HFF-Myc (cell line): ENCODE data around the gene CCDC74A.
A peak's percentile ranks its signal among the peaks of the same experiment; 100 is the strongest.
"Not testable (repeated sequence)": the region's sequence is repeated elsewhere in the genome, so short reads cannot be mapped to it uniquely, and the experiment has no call there.

ENCODE experiments used
- DNase-seq: peaks from one replicate; pipeline ENCODE4 v3.0.0-alpha.2; 2011; ENCODE audit warnings: low read depth; ENCODE audit errors: extremely low read depth
- H3K4me3 ChIP-seq: replicated peaks from 2 replicates; pipeline ENCODE4 v1.5.1; 2011; ENCODE audit warnings: low read depth, mild to moderate bottlenecking, control low read depth, low read length
- TF ChIP-seq, protein P1 (sequence below): IDR thresholded peaks from 2 replicates; pipeline ENCODE4 v1.5.1; 2012; ENCODE audit warnings: mild to moderate bottlenecking, low read depth, low read length, control low read depth; ENCODE audit errors: missing control alignments

The CCDC74A gene

DNA sequence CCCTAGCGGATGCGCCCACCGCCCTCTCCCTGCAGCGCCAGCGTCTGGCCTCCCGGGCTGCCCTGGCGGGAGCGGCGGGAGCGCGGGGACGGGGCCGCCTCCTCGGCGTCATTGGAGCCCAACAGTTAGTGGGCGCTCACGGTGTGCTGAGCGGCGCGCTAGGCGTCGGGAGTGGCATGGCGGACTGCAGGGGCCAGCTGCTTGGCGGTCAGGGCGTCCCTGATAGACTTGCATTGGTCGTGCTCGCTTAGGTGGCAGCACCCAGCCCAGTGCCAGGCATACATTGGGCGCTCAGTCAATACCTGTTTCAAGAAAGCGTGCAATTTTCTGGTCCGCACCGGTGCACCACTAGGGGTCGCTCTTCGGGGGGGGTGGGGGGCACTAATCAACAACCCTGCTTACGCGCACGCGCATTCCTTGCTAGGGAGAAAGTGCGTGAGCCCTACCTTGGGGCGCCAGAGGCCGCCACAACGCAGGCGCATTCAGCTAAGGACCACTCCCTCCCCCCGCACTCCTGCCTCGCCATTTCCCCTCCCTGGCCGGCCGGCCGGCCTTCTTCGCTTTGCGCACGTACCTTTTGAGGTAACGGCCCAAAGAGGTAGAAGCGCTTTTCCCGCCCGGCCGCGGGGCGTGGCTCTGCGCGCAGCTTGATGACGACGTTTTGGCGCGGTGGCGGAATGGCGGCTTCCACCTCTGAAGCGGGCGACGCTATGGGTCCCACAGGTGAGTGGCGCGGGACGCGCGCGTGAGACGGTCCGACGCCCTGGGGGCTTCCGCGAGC lies 35.1 kb upstream of the CCDC74A start:
- H3K4me3 ChIP-seq, result peak overlapping the region; percentile 96
- TF ChIP-seq, protein P1, sequence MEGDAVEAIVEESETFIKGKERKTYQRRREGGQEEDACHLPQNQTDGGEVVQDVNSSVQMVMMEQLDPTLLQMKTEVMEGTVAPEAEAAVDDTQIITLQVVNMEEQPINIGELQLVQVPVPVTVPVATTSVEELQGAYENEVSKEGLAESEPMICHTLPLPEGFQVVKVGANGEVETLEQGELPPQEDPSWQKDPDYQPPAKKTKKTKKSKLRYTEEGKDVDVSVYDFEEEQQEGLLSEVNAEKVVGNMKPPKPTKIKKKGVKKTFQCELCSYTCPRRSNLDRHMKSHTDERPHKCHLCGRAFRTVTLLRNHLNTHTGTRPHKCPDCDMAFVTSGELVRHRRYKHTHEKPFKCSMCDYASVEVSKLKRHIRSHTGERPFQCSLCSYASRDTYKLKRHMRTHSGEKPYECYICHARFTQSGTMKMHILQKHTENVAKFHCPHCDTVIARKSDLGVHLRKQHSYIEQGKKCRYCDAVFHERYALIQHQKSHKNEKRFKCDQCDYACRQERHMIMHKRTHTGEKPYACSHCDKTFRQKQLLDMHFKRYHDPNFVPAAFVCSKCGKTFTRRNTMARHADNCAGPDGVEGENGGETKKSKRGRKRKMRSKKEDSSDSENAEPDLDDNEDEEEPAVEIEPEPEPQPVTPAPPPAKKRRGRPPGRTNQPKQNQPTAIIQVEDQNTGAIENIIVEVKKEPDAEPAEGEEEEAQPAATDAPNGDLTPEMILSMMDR, result peak; percentile 84
- DNase-seq, result peak; percentile 67

DNA sequence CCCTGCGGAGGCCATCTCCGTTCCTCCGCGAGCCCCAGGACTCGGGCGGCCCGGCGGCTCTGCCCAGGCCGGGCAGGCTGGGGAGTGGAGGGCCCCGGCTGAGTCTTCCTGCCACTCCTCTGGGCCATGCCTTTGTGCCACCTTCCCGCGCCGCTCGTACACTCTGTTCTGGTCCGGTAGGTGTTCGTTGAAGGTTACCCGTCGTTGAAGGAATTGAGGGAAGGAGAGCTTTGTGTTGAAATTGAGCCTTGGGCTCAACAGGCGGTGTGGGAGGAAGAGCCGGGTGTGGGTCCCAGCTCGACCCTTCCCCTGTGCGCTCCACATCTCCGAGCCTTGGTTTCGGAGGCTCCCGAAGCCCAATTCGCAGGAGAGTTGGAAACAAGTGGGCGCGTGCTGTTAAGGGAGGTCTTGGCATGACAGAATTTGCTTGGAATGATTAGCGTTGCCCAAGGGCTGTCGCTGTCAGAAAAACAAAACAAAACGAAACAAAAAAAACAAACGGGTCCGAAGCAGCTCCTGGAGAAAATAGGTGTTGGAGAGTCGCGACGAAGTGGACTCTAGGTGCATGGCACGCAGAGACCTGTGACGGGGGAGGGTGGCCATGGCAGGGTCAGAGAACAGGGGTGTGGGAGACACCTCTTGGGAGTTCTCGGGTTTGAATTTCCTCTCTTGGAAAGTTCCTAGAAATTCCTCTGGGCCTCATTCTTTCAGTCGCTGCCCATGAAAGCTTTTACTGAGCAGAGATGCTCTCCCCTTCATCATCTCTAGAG lies 34.3 kb upstream of the CCDC74A start:
- H3K4me3 ChIP-seq, result peak overlapping the region; percentile 96
- DNase-seq, result no peak
- TF ChIP-seq, protein P1, result no peak

DNA sequence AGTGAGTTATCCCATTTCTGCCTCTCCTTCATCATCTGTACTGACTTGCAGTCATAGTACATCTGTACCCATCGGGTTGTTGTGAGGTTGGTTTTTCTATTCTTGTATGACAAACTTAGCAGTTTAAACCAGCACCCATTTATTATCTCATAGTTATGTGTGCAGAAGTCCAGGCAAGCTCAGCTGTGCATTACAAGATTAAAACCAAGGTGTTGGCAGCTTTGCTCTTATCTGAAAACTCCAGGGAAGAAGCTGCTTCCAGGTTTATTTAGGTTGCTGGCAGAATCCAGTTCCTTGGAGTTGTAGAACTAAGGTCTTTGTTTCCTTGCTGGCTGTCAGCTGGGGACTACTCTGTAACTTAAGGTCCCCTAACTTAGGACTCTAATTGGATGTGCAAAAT lies 32.2 kb upstream of the CCDC74A start:
- not testable (repeated sequence) for DNase-seq

DNA sequence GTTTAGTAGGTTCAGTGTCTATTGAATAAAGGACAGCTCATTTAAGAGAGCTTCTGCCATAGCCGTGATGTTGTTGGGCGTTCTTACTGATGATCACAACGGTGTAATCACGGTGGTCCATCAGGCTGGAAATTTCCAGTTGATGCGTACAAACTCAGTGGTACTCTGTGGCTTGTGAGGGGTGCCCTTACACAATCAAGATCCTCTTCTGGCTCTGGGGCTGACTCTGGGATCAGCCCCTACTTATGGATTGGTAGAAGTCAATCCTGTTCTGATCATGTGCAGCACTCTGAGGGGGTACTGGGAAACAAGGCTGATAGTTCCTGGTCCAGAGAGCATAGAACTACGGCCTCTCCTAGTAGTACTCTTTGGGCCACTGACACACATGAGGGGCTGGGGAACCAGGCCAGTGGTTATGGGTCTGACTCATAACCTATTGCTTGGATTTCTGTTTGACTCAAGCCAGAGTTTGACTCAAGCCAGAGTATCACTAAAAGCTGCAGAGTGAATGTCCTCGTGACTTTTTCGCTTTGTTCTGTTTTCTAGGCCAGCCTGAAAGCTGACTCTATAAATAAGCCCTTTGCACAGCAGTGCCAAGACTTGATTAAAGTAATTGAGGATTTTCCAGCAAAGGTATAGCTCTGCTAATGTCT lies 29.2 kb upstream of the CCDC74A start:
- H3K4me3 ChIP-seq, DNase-seq: not testable (repeated sequence)

More for the DNA sequence above, 32.2 kb upstream of the CCDC74A start:
- not testable (repeated sequence) for H3K4me3 ChIP-seq

DNA sequence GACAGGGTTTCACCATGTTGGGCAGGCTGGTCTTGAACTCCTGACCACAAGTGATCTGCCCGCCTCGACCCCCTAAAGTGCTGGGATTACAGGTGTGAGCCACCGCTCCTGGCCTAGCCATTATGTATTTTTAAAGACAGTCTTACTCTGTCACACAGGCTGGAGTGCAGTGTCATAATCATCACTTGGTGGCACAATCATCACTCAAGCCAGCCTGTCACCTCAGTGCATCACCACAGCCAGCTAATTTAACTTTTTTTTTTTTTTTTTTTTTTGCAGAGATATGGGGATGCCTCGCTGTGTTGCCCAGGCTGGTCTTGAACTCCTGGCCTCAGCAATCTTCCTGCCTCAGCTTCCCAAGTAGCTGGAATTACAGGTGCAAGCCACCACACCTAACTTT lies 24.1 kb upstream of the CCDC74A start:
- not testable (repeated sequence) for H3K4me3 ChIP-seq, DNase-seq

DNA sequence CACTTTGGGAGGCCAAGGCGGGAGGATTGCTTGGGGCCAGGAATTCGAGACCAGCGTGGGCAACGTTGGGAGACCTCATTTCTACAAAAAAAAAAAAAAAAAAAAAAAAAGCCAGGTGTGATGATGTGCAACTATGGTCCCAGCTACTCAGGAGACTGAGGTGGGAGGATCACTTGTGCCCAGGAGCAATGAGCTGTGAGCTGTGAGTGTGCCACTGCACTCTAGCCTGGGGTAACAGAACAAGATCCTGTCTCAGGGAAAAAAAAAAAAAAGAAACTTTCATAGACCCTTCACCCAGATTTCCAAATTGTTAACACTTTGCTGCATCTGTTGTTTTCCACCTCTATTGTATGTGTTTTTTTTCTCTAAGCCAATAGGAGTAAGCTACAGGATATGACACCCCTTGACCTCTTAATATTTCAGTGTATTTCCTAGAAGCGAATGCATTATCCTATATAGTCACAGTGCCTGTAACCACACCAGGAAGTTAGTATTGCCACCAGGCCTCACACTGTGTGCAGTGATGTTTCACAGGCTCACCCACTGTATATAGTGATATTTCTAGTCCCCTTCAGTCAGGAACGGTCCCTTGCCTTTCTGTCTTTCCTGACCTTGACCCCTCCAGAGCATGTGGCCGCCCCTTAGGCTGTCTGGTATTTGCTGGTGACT lies 23.5 kb upstream of the CCDC74A start:
- not testable (repeated sequence) for H3K4me3 ChIP-seq, DNase-seq

DNA sequence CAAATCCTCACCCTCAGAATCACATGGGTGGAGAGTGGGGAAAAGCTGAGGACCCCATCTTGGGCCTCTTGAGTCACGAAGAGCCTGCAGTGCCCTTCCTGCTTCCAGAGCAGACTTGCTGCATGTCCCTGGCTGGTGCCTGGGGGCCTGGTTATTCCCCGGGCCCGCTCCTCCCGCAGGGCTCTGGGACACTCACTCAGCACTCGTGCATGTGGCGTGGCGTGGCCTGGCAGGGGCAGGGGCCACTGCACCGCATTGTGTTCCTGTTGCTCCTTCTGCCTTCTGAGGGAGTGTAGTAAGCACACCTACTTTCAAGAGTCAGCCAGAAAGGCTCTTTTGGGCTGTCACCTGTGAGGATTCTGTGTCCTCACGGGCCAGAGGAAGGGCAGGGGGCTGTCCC lies 18.1 kb upstream of the CCDC74A start:
- TF ChIP-seq, protein P1, result no peak
- H3K4me3 ChIP-seq, result no peak overlapping the region
- DNase-seq, result no peak

DNA sequence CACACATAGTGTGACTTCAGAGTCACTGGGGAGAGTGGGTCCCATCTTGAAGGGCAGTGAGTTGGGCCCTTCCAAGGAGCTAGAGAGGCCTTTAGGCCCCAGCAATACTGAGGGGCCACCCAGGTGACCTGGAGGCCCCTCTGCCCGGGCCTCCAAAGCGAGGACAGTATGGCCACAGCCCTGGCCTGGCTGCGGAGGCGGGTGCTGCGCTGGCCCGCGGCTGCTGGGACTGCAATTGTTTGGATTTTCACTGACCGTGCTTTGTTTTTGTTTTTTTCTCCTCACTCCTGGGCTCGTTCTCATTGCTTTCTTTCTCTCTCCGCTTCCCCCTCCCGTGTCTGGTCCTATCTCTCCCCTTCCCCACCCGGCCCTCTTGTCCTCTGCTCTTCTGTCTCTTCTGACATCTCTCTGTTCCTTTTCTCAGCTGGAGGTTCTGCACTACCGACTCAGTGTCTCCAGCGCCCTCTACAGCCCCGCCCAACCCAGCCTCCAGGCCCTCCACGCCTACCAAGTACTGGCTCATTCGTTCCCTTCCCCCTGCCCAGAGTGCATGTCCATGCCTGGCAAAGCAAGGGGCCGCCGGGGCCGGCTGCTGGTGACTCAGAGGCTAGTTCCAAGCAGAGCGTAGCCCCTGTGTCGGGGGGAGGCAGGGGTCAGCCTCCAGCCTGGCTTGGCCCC lies 16.3 kb upstream of the CCDC74A start:
- not testable (repeated sequence) for H3K4me3 ChIP-seq, DNase-seq

DNA sequence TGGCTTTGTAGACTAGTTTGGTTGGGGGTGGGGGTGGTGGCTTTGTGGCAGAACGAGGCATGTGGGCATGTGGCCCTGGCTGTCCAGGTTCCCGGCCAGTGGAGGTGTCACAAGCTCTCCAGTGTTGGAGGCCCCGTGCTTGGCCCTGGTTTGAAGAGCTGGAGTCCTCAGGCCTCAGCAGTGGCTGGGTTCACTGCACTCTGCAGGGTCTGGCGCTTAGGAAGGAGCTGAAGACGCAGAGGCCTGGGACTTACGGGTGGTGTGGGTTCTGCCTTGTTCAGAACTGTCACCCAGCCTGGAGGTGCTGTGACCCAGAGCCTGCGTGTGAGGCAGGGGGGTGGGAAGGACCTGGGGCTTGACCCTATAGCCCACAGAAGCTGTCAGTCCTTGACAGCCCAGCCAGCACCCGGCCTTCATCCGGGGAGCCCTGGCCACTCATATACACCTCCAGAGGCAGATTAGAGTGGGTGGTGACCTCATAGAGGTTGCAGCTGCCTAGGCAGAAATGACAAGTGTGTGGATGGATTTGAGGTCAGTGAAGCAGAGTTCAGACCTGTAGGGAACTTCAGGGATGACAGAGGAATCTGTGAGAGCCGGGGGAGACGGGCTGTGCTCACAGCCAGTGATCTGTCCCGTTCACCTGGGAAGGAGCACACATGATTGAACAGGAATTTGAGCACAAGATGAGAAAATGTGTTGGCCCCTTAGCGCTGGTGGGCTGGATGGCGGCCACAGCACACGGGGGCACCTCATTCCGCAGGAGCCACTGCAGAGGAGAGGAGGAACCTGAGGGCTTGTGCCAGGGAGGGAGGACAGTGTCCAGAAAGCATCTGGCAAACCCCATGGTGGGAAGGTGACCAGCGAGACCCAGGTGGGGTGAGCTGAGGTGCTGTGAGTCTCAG lies 15.5 kb upstream of the CCDC74A start:
- not testable (repeated sequence) for H3K4me3 ChIP-seq, DNase-seq

DNA sequence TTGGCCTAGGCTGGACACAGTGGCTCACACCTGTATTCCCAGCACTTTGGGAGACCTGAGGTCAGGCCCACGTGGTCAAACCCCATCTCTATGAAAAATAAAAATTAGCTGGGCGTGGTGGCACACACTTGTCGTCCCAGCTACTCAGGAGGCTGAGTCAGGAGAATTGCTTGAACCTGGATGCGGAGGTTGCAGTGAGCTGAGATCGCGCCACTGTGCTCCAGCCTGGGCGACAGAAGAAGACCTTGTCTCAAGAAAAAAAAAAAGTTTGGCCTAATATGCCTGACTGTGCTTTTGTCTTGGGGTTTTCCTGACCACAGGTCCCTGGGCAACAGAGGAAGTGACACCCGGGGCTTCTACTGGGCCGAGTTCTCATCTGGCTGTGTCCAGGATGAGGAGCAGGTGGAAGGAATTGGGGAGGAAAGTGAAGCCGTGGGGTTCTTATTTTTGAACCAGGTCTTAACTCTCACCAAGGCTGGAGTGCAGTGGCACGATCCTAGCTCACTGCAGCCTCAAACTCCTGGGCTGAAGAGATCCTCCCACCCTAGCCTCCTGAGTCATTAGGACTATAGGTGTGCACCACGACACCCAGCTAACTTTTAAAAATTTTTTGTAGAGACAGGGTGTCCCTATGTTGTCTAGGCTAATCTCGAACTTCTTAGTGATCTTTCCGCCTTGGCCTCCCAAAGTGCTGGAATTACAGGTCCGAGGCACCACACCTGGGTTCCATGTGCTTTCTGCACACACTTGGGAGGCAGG lies 13.1 kb upstream of the CCDC74A start:
- DNase-seq, H3K4me3 ChIP-seq: not testable (repeated sequence)

DNA sequence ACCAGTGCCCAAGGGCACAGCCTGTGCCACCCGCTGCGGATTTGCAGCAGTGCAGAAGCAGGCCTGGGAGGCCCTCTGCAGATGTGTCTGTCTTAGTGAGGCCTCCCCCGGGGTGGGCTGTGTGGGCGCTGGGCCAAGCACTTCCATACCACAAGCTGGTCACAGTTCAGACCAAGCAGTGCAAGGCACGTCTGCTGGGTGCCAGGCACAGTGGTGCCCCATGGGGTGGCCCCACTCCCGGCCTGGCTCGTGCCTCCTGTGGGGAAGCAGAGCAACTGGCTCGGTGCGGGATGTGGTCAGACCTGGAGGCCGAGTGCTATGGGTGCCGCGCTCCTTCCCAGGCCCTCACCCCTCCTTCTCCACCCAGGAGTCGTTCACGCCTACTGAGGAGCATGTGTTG lies 12.5 kb upstream of the CCDC74A start:
- not testable (repeated sequence) for DNase-seq, H3K4me3 ChIP-seq
